Esophagus squamous epithelium (tissue), 4 donors: ENCODE results near the gene CRYM.

ENCODE experiments used
- CTCF ChIP-seq, 6 experiments: fragments of 450-650 bp in 4 of 6; fragments of 200-600 bp in 2 of 6; sonication (generic) in 2 of 6; IDR thresholded peaks; one replicate each; pipeline ENCODE4 v1.5.1; 2016 to 2019; ENCODE audit warnings: antibody characterized with exemption in 6 of 6, mild to moderate bottlenecking in 4 of 6, moderate library complexity in 4 of 6
- POLR2A ChIP-seq, 4 donors: fragments of 450-650 bp; IDR thresholded peaks; one replicate each; pipeline ENCODE4 v1.6.1; 2017; ENCODE audit warnings: antibody characterized with exemption in 4 of 4, mild to moderate bottlenecking in 4 of 4, moderate library complexity in 3 of 4

- TF ChIP-seq CTCF (IDR thresholded peaks at IDR 0.05) (no peak), POLR2A (IDR thresholded peaks at IDR 0.05) (no peak)
Observed at GRCh38 chr16:21262779-21263639, 15.1 kb downstream of the CRYM start.
